Activated naive CD4-positive, alpha-beta T cell treated with anti-CD3 and anti-CD28 coated beads, Interleukin-2, amount 10 ng/mL, durations not matched to agents 7 days and 5 days (primary cell): Measurements from ENCODE around the gene NKAIN4.

ENCODE experiments used
- CTCF ChIA-PET: fragments of 350-600 bp; sonication (Branson Sonifier 250); formaldehyde crosslinking; loops from one replicate; lab custom pipeline; 2021; ENCODE audit warnings: antibody characterized with exemption; lab: Charles Lee
- DNase-seq: peaks from one replicate; pipeline ENCODE4 v3.0.0-alpha.2; 2020
- H3K27ac Mint-ChIP-seq: one replicate; pipeline ENCODE4 v1.8.0; 2021; ENCODE audit warnings: mild to moderate bottlenecking, moderate library complexity, mixed read lengths
- H3K27me3 Mint-ChIP-seq: one replicate; pipeline ENCODE4 v1.8.0; 2021; ENCODE audit warnings: mild to moderate bottlenecking, mixed read lengths
- H3K36me3 Mint-ChIP-seq: one replicate; pipeline ENCODE4 v1.8.0; 2021; ENCODE audit warnings: mixed read lengths
- H3K4me1 Mint-ChIP-seq: one replicate; pipeline ENCODE4 v1.8.0; 2021; ENCODE audit warnings: mixed read lengths
- H3K4me3 Mint-ChIP-seq: one replicate; pipeline ENCODE4 v1.8.0; 2021; ENCODE audit warnings: mild to moderate bottlenecking, moderate library complexity, mixed read lengths
- H3K9me3 Mint-ChIP-seq: one replicate; pipeline ENCODE4 v1.8.0; 2021; ENCODE audit warnings: mixed read lengths

NKAIN4 gene

DNA sequence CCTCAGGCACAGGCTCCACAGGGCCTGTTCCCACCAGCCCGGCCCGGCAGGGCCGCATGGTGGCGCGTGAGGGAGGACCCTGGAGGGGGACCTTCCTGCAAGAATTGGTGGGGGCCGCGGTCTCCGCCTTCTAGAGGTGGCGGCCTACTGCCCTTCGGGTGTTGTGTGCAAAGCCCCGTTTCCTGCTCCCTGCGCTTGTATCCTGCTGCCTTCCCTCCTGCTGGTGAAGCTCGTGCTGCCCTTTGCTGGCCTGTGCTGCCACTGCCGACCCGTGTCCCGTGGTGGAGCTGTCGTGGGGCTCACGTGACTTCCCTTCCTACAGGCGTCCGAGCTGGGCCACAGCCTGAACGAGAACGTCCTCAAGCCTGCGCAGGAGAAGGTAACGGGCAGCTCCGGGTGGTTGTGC, 30.3 kb upstream of the NKAIN4 start:
- H3K27me3 Mint-ChIP-seq, result no peaks in the 10 kb centered on the region
- no peaks in the 10 kb centered on the region for H3K9me3 Mint-ChIP-seq
- H3K4me1 Mint-ChIP-seq, result peaks cover 4% of the 10 kb centered on the region
- peaks cover 14% of the 10 kb centered on the region for H3K36me3 Mint-ChIP-seq
- H3K4me3 Mint-ChIP-seq, result peak overlapping the region; percentile 72
- peak overlapping the region; percentile 85 for H3K27ac Mint-ChIP-seq
- CTCF ChIA-PET, result no interaction called here
- peak; percentile 36 for DNase-seq

DNA sequence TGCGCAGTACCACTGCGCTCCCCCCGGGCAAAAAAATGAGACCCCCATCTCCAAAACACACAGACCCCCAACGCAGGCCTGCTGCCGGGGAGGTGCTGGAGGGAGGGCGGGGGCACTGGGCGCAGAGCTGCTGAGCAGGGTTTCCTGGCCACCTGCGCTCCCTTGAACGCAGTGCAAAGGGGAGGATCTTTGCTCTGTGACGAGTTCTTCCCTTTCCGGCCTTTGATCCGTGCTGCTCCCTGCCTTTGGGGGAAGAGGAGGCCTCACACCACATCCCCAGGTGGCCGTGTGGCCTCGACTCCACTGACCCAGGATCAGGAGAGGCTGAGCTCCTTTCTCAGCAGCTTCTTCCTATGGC, 29.8 kb upstream of the NKAIN4 start:
- Mint-ChIP-seq H3K4me1 (peaks cover 4% of the 10 kb centered on the region), H3K27ac (peak overlapping the region; percentile 60), H3K36me3 (peaks cover 16% of the 10 kb centered on the region), H3K27me3 (no peaks in the 10 kb centered on the region), H3K9me3 (no peaks in the 10 kb centered on the region), H3K4me3 (peak overlapping the region; percentile 72)
- CTCF ChIA-PET, result no interaction called here
- DNase-seq, result peak; percentile 59

GRCh38 chr20:63283397-63284082, 29.3 kb upstream of the NKAIN4 start:
- no peaks in the 10 kb centered on the region for H3K9me3 Mint-ChIP-seq
- peaks cover 4% of the 10 kb centered on the region for H3K4me1 Mint-ChIP-seq
- H3K4me3 Mint-ChIP-seq, result peak overlapping the region; percentile 72
- CTCF ChIA-PET, result no interaction called here
- H3K27ac Mint-ChIP-seq, result peak overlapping the region; percentile 60
- no peak for DNase-seq
- H3K27me3 Mint-ChIP-seq, result no peaks in the 10 kb centered on the region
- H3K36me3 Mint-ChIP-seq, result peaks cover 14% of the 10 kb centered on the region

GRCh38 chr20:63282946-63283345, 28.7 kb upstream of the NKAIN4 start:
- no peak for DNase-seq
- CTCF ChIA-PET, result no interaction called here
- no peak overlapping the region for H3K27ac Mint-ChIP-seq

DNA sequence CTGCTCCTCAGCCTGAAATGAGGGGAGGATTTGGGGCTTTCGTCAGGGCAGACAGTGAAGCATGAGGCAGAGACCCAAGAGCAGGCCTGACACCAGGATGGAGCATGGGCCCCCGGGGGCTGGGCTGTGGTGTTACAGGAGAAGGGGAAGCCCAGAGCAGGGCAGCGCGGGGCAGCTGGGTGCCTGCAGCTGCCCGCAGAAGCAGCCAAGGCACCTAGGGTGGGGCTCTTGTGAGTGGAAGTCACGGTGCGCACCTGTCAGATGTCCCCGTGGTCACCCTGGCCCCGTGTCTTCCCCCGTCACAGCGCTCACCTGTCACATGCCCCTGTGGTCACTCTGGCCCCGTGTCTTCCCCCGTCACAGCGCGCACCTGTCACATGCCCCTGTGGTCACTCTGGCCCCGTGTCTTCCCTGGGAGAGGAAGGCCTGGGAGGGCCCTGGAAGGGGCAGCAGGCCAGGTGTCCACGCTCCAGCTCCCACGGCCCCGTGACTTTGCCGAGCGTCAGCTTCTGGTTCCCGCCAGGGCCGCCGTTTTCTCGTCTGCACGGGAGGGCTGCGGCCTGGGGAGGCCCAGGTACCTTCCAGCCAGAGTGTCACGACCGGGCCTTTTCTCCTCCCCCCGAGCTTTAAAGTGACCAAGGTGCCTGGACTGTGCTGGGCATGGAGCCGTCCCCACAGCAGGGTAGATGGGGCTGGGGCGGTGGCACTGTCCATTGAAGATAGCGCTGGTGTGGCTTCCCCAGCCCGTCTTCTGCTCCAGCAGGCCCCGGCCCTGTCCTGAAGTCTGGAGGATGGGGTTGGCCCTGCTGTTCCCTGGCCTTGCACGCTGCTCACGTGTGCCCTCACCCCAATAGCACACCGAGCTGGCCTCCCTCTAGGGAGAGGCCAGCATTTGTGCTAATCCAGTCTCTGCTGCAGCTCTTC, 27.7 kb upstream of the NKAIN4 start:
- Mint-ChIP-seq H3K36me3 (peaks cover 14% of the 10 kb centered on the region), H3K27ac (no peak overlapping the region), H3K9me3 (no peaks in the 10 kb centered on the region), H3K27me3 (no peaks in the 10 kb centered on the region), H3K4me1 (peaks cover 4% of the 10 kb centered on the region), H3K4me3 (no peak overlapping the region)
- DNase-seq, result no peak
- CTCF ChIA-PET, result interaction anchor here (1.4 kb wide), 1 partner anchor 13 kb away, joined by 3 read pairs; no protein-coding TSS in a partner anchor

More at GRCh38 chr20:63282946-63283345, 28.7 kb upstream of the NKAIN4 start:
- peaks cover 15% of the 10 kb centered on the region for H3K36me3 Mint-ChIP-seq
- H3K4me3 Mint-ChIP-seq, result no peak overlapping the region
- peaks cover 4% of the 10 kb centered on the region for H3K4me1 Mint-ChIP-seq
- H3K9me3 Mint-ChIP-seq, result no peaks in the 10 kb centered on the region
- H3K27me3 Mint-ChIP-seq, result no peaks in the 10 kb centered on the region

- CTCF ChIA-PET, result interaction anchor here (1.4 kb wide), 1 partner anchor 14 kb away, joined by 3 read pairs; no protein-coding TSS in a partner anchor
- no peak for DNase-seq
- Mint-ChIP-seq H3K4me1 (peaks cover 4% of the 10 kb centered on the region), H3K27ac (no peak overlapping the region), H3K27me3 (no peaks in the 10 kb centered on the region), H3K36me3 (peaks cover 15% of the 10 kb centered on the region), H3K9me3 (no peaks in the 10 kb centered on the region), H3K4me3 (no peak overlapping the region)
These were observed 26.8 kb upstream of the NKAIN4 start for GRCh38 chr20:63280929-63281545.

DNA sequence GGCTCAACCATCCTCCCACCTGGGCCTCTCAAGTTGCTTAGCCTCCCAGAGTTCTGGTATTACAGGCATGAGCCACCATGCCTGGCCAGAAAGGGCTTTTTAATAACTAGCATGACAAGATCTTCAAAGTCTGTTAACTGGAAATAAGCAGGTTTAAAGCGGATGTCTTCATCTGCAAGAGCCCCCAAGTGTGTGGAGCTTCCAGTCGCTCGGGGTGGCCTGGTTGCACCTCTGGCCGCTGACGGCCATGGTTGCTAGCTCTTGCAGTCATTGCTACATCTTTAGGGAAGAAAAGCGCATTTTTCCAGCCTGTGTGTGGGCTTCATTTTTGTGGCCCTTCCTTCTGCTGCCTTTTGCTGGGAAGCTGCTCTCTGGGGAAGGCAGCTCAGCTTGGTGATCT, 26.1 kb upstream of the NKAIN4 start:
- H3K36me3 Mint-ChIP-seq, result peaks cover 12% of the 10 kb centered on the region
- H3K27me3 Mint-ChIP-seq, result no peaks in the 10 kb centered on the region
- CTCF ChIA-PET, result interaction anchor here (0.7 to 1.4 kb wide), 3 partner anchors 14 to 53 kb away, joined by 3 to 5 read pairs (median 3); no protein-coding TSS in a partner anchor
- H3K4me1 Mint-ChIP-seq, result peaks cover 5% of the 10 kb centered on the region
- DNase-seq, result no peak
- peak overlapping the region; percentile 33 for H3K27ac Mint-ChIP-seq
- no peak overlapping the region for H3K4me3 Mint-ChIP-seq
- no peaks in the 10 kb centered on the region for H3K9me3 Mint-ChIP-seq

DNA sequence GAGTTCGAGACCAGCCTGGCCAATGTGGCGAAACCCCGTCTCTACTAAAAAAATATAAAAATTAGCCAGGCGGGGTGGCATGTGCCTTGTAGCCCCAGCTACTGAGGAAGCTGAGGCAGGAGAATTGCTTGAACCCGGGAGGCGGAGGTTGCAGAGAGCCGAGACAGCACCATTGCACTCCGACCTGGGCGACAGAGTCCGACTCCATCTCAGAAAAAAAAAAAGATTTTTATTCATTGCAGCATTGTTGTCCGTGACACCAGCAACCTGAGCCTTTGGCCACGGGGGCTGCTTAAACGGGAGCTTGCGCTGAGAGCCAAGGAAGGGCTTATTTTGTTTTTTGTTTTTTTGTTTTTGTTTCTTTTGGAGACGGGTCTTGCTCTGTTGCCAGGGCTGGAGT, 25.7 kb upstream of the NKAIN4 start:
- CTCF ChIA-PET, result interaction anchor here (0.7 to 0.8 kb wide), 2 partner anchors 35 to 53 kb away, joined by 3 to 5 read pairs; no protein-coding TSS in a partner anchor
- Mint-ChIP-seq H3K4me1 (peaks cover 9% of the 10 kb centered on the region), H3K4me3 (no peak overlapping the region), H3K36me3 (peaks cover 12% of the 10 kb centered on the region), H3K27me3 (no peaks in the 10 kb centered on the region), H3K9me3 (no peaks in the 10 kb centered on the region), H3K27ac (no peak overlapping the region)
- DNase-seq, result no peak

DNA sequence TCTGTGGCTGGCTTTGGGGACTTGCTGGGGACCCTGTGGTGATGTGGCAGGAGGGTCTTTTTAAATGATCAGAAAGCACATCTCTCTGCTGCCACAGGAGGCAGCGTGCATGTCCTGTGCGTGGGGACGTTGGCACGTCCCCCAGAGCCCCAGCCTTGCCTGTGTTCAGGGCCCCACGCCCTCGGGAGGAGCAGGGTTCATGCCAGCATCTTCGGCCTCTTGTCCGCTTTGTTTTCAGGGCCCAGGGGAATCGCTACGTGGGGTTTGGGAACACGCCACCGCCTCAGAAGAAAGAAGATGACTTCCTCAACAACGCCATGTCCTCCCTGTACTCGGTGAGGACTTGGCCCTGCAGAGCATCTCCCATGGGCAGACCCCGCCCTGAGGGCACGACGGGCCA, 24.4 kb upstream of the NKAIN4 start:
- CTCF ChIA-PET, result no interaction called here
- DNase-seq, result no peak
- Mint-ChIP-seq H3K36me3 (peaks cover 12% of the 10 kb centered on the region), H3K9me3 (no peaks in the 10 kb centered on the region), H3K4me3 (no peak overlapping the region), H3K27ac (no peak overlapping the region), H3K27me3 (no peaks in the 10 kb centered on the region), H3K4me1 (peaks cover 17% of the 10 kb centered on the region)

DNA sequence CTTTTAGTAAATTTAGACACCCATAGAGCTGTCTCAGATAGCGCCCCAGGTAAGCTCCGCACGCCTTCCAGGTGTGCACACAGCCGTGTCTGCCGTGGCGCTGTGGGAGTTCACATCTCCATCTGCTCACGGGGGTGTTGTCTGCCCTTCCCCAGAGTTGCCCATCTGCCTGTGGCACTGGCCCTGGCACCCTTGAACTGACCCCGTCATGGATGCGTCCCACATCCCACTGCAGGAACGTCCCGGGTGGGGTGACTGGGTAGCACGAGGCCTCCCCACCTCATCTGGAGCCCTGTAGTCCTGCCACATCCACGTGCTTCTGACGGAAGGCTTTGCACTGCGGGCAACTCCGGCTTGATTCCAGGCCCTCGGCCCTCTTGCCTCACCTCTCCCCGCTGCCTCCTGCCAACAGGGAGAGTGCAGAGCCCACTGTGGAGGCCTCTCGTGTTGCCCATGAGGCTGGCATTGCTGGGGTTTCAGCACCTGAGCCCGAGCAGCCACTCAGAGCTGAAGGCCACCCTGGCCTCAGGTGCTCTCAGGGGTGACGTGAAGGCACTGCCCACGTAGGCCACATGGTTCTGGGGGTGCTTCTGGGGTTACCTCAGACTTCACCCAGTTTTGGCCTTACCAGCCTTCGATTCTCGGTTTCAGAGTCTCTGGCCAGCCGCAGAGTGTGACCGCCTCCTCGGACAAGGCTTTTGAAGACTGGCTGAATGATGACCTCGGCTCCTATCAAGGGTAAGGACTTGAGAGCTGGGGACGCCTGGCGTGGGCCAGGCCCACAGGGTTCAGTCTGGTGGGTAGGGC, 23.4 kb upstream of the NKAIN4 start:
- H3K4me1 Mint-ChIP-seq, result peaks cover 20% of the 10 kb centered on the region
- H3K36me3 Mint-ChIP-seq, result peaks cover 12% of the 10 kb centered on the region
- H3K4me3 Mint-ChIP-seq, result no peak overlapping the region
- no peak for DNase-seq
- CTCF ChIA-PET, result interaction anchor here (2.0 kb wide), 1 partner anchor 54 kb away, joined by 5 read pairs; no protein-coding TSS in a partner anchor
- no peak overlapping the region for H3K27ac Mint-ChIP-seq
- H3K27me3 Mint-ChIP-seq, result no peaks in the 10 kb centered on the region
- H3K9me3 Mint-ChIP-seq, result no peaks in the 10 kb centered on the region

DNA sequence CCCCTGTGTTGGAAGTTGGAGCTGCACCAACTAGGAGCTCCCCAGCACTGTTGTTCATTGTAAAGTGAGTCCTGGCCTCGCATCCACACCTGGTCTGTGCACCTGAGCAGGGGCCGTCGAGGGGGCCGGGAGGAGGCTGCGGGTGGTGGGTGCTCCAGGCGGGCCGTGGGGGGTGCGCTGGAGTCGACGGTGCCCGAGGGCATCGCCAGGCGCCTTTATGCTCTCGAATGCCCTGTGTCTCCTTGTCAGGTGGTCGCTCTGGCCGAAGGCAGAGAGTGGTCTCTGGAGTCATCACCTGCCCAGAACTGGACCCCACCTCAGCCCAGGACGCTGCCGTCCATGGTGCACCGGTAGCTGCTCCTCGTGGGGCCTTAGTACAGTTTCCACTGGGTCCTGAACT, 22.7 kb upstream of the NKAIN4 start:
- CTCF ChIA-PET, result interaction anchor here (1.3 to 2.0 kb wide), 2 partner anchors 52 to 54 kb away, joined by 3 to 5 read pairs; no protein-coding TSS in a partner anchor
- H3K27ac Mint-ChIP-seq, result no peak overlapping the region
- H3K27me3 Mint-ChIP-seq, result peaks cover 6% of the 10 kb centered on the region
- no peak overlapping the region for H3K4me3 Mint-ChIP-seq
- H3K4me1 Mint-ChIP-seq, result peaks cover 20% of the 10 kb centered on the region
- H3K9me3 Mint-ChIP-seq, result no peaks in the 10 kb centered on the region
- no peak for DNase-seq
- peaks cover 12% of the 10 kb centered on the region for H3K36me3 Mint-ChIP-seq

DNA sequence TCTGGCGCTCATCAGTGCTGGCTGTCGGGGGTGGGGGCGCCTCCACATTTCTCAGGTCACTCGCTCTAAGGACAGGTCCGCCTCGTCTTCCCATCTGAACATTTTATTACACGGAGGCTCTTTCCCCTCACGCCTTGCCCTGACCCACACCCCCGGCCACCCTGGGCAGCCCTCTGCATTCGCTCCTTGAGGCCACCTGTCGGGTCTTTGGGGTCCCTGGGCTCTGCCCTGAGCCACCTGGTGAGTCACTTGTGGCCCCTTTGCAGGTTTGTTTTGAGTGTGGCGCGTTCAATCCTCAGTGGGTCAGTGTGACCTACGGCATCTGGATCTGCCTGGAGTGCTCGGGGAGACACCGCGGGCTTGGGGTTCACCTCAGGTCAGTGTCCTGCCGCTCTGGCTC, 21.6 kb upstream of the NKAIN4 start:
- Mint-ChIP-seq H3K4me1 (peaks cover 26% of the 10 kb centered on the region), H3K27me3 (peaks cover 9% of the 10 kb centered on the region), H3K36me3 (peaks cover 12% of the 10 kb centered on the region), H3K9me3 (no peaks in the 10 kb centered on the region), H3K27ac (no peak overlapping the region), H3K4me3 (no peak overlapping the region)
- no peak for DNase-seq
- CTCF ChIA-PET, result interaction anchor here (1.3 to 2.0 kb wide), 2 partner anchors 51 to 53 kb away, joined by 3 to 5 read pairs; no protein-coding TSS in a partner anchor

DNA sequence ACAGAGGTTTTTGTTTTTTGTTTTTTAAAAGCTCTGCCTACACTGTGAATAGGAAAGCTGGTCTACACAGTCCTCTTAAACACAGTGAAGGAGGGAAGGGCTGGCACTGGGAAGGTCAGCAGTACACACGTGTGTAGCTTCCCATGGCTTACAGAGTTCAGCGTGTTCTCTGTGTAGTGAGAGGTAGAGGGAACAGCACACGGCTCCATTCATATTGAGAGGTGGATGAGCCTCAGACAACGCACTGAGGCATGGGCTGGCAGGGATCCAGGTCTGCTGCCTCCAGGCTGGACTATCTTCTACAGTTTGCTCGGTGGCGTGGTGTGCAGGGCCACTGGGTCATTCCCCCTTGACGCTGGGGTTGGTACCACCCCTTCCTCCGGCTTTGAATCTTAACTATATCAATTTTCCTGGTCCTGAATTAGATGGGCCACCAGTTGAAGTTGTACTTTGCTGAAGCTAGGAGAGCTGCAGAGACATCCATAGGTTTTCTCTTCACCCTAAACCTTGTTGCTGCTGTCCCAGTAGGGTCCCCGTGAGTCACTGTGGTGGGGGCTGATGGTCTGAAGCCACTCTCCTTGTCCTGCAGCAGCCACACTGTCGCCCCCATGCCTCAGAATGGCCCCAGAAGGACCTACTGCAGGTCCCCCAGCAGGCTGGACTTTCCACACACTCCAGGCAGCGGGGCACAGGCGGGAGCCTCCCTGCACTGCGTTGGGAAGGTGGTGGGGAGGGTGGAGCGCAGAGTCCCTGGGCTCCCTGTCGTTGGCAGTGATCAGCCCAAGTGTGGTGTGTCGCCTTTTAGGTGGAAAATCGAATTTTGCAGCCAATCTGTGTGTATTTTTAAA, 20.3 kb upstream of the NKAIN4 start:
- DNase-seq, result no peak
- Mint-ChIP-seq H3K4me1 (peaks cover 26% of the 10 kb centered on the region), H3K4me3 (peak overlapping the region; percentile 51), H3K36me3 (peaks cover 9% of the 10 kb centered on the region), H3K9me3 (no peaks in the 10 kb centered on the region), H3K27me3 (peaks cover 13% of the 10 kb centered on the region), H3K27ac (peak overlapping the region; percentile 19)
- CTCF ChIA-PET, result no interaction called here
